ENCODE results near the gene SIGLEC14.

GRCh38 chr19:51644636-51645271, 1.9 kb downstream of the SIGLEC14 start:
- TF ChIP-seq, protein P1, sequence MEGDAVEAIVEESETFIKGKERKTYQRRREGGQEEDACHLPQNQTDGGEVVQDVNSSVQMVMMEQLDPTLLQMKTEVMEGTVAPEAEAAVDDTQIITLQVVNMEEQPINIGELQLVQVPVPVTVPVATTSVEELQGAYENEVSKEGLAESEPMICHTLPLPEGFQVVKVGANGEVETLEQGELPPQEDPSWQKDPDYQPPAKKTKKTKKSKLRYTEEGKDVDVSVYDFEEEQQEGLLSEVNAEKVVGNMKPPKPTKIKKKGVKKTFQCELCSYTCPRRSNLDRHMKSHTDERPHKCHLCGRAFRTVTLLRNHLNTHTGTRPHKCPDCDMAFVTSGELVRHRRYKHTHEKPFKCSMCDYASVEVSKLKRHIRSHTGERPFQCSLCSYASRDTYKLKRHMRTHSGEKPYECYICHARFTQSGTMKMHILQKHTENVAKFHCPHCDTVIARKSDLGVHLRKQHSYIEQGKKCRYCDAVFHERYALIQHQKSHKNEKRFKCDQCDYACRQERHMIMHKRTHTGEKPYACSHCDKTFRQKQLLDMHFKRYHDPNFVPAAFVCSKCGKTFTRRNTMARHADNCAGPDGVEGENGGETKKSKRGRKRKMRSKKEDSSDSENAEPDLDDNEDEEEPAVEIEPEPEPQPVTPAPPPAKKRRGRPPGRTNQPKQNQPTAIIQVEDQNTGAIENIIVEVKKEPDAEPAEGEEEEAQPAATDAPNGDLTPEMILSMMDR (IDR thresholded peaks at IDR 0.05; ENCODE audit: low read depth, low read length) = no peak
- TF ChIP-seq POLR2A (IDR thresholded peaks at IDR 0.05; ENCODE audit: extremely low read depth, insufficient read length) = no peak
- TF ChIP-seq, protein P2, sequence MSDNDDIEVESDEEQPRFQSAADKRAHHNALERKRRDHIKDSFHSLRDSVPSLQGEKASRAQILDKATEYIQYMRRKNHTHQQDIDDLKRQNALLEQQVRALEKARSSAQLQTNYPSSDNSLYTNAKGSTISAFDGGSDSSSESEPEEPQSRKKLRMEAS (IDR thresholded peaks at IDR 0.05; ENCODE audit: low read depth, low read length) = no peak
